HepG2 (cell line): ENCODE data around the gene RPL36AL. TPM values are rescaled to one million over a fixed set of nuclear protein-coding genes. Genes with fewer than 3 reads are reported as not detected.

ENCODE experiments used
- ARNTL ChIP-seq: sonication (generic); formaldehyde crosslinking; IDR thresholded peaks from 2 replicates; pipeline ENCODE4 v1.4.0; 2020; ENCODE audit warnings: mild to moderate bottlenecking, missing genetic modification reagents
- CEBPG ChIP-seq: IDR thresholded peaks from 2 replicates; pipeline ENCODE4 v1.6.1; 2016
- DNMT1 ChIP-seq: sonication (generic); formaldehyde crosslinking; IDR thresholded peaks from 2 replicates; pipeline ENCODE4 v1.5.1; 2020; ENCODE audit warnings: mild to moderate bottlenecking, missing genetic modification reagents
- EEA1 ChIP-seq: sonication (generic); formaldehyde crosslinking; IDR thresholded peaks from 2 replicates; pipeline ENCODE4 v1.5.1; 2020; ENCODE audit warnings: mild to moderate bottlenecking, missing genetic modification reagents, borderline replicate concordance
- ERF ChIP-seq: IDR thresholded peaks from 2 replicates; pipeline ENCODE4 v1.6.1; 2018; ENCODE audit warnings: missing biosample characterization, missing genetic modification reagents
- HOXA3 ChIP-seq: sonication (generic); formaldehyde crosslinking; IDR thresholded peaks from 2 replicates; pipeline ENCODE4 v1.5.0; 2020; ENCODE audit warnings: missing genetic modification reagents
- KLF9 ChIP-seq: IDR thresholded peaks from 2 replicates; pipeline ENCODE4 v1.6.1; 2016; ENCODE audit warnings: low read depth
- MED8 ChIP-seq: sonication (generic); formaldehyde crosslinking; IDR thresholded peaks from 2 replicates; pipeline ENCODE4 v1.8.1; 2023; ENCODE audit warnings: mild to moderate bottlenecking, missing genetic modification reagents; ENCODE audit not compliant: insufficient replicate concordance
- SIN3A ChIP-seq: IDR thresholded peaks from 2 replicates; pipeline ENCODE4 v1.6.1; 2011; ENCODE audit warnings: low read depth, mild to moderate bottlenecking, control low read depth, low read length, borderline replicate concordance
- SKI ChIP-seq: fragments of 450-650 bp; IDR thresholded peaks from one replicate; pipeline ENCODE4 v1.6.1; 2018; ENCODE audit warnings: mild to moderate bottlenecking; ENCODE audit not compliant: partially characterized antibody
- SP5 ChIP-seq: IDR thresholded peaks from 2 replicates; pipeline ENCODE4 v1.6.1; 2016; ENCODE audit warnings: low read depth, borderline replicate concordance
- STAG1 ChIP-seq: sonication (generic); formaldehyde crosslinking; IDR thresholded peaks from 2 replicates; pipeline ENCODE4 v1.4.0; 2020; ENCODE audit warnings: missing genetic modification reagents
- TBX2 ChIP-seq: sonication (generic); formaldehyde crosslinking; IDR thresholded peaks from 2 replicates; pipeline ENCODE4 v1.5.0; 2020; ENCODE audit warnings: missing genetic modification reagents, mild to moderate bottlenecking, borderline replicate concordance
- THAP7 ChIP-seq: sonication (generic); formaldehyde crosslinking; IDR thresholded peaks from 2 replicates; pipeline ENCODE4 v1.8.1; 2023; ENCODE audit warnings: mild to moderate bottlenecking, missing genetic modification reagents
- UBTF ChIP-seq: sonication (generic); formaldehyde crosslinking; IDR thresholded peaks from 2 replicates; pipeline ENCODE4 v1.4.0; 2020; ENCODE audit warnings: mild to moderate bottlenecking, missing genetic modification reagents
- ZNF20 ChIP-seq: sonication (generic); formaldehyde crosslinking; IDR thresholded peaks from 2 replicates; pipeline ENCODE4 v1.4.0; 2020; ENCODE audit warnings: mild to moderate bottlenecking, moderate library complexity, missing genetic modification reagents
- ZNF263 ChIP-seq: sonication (generic); formaldehyde crosslinking; IDR thresholded peaks from 2 replicates; pipeline ENCODE4 v1.4.0; 2020; ENCODE audit warnings: missing genetic modification reagents
- ZNF552 ChIP-seq: sonication (generic); formaldehyde crosslinking; IDR thresholded peaks from 2 replicates; pipeline ENCODE4 v1.9.0; 2022; ENCODE audit warnings: missing genetic modification reagents, mild to moderate bottlenecking, borderline replicate concordance
- ZNF775 ChIP-seq: sonication (generic); formaldehyde crosslinking; IDR thresholded peaks from 2 replicates; pipeline ENCODE4 v1.4.0; 2020; ENCODE audit warnings: missing genetic modification reagents, mild to moderate bottlenecking, moderate library complexity, borderline replicate concordance
- polyA plus RNA-seq, 8 experiments: library from polyadenylated mRNA; depleted of rRNA in 3 of 8; stranded (reverse) in 7 of 8; unstranded in 1 of 8; fragments of >200 nt; fragmentation: Illumina TruSeq in 4 of 8; extraction: Trizol in 4 of 8; gene quantifications; 2 replicates each; pipeline versions ENCODE4 v1.2.1 to v1.2.3, GENCODE V29; 2011 to 2016; ENCODE audit warnings: low read depth in 4 of 8, missing spikeins in 1 of 8, mixed read lengths in 1 of 8; ENCODE audit not compliant: insufficient read depth in 1 of 8
- total RNA-seq, 5 experiments: library from RNA; depleted of rRNA; stranded (reverse); fragments of >200 nt; fragmentation: Illumina TruSeq; extraction: Trizol; gene quantifications; 2 replicates each; pipeline ENCODE4 v1.2.3, GENCODE V29; 2016; ENCODE audit warnings: low read depth in 1 of 5
- TF ChIP-seq, protein P1 (sequence below): sonication (generic); formaldehyde crosslinking; IDR thresholded peaks from 2 replicates; pipeline ENCODE4 v1.4.0; 2020; ENCODE audit warnings: missing genetic modification reagents, mild to moderate bottlenecking, borderline replicate concordance
- TF ChIP-seq, protein P2 (sequence below): sonication (generic); formaldehyde crosslinking; IDR thresholded peaks from 2 replicates; pipeline ENCODE4 v1.4.0; 2020; ENCODE audit warnings: mild to moderate bottlenecking, low read depth, missing genetic modification reagents

RPL36AL gene
- total and polyA plus RNA-seq, 2 of the 13 experiments (the other 11 are each of a cell fraction or from before 2014, with no cell fraction given): 90.0 to 294 TPM

DNA sequence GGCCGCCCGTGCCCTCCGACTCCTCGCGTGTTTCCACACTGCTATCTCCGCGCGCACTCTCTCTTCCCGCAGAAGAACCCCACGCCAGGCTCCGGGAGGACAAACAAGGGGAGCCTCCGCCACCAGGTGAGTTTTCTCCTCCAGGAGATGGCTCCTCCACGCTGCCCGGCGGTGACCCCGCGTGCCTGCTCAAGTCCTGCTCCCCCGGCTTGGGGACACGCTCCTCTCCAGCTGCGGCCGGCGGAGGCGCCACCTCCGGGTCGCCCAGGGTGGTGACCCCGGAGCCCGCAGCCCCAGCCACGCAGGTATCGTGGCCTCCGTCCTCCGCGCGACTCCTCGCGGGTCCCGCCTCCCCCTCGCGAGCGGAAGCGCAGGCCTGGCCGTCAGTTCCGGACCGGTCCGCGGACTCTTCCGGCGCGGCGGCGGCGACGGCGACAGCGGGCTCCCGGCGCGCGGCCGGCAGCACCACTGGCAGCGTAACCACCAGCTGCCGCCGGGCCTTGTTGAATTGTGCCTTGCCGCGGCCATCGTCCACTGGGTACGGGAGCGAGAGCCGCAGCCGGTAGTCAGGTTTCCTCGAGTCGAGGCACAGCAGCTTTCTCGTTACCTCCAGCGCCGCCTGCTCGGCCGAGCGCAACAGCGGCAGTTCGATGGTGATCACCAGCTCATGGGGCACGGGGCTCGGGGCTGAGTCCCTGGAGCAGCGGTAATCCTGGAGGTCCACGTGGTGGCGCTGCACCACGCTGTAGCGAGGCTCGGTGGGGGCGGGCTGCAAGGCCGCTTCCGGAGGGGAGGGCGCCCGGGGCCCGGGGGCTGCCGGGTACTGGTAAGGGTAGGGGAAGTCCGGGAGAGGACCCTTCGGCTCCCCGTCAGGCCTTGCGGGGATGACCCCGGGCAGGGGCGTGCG lies 13.5 kb upstream of the RPL36AL start (continued):
- TF ChIP-seq SP5 (CRISPR knock-in tag): peak; percentile 36; the same call in 1 of the 2 replicates
- peak; percentile 76 for TF ChIP-seq HOXA3 (CRISPR knock-in tag)
- TF ChIP-seq ZNF552 (CRISPR knock-in tag): no peak; the same call in 1 of the 2 replicates
- no peak for TF ChIP-seq ZNF775
- TF ChIP-seq STAG1: peak; percentile 96
- TF ChIP-seq, protein P1, sequence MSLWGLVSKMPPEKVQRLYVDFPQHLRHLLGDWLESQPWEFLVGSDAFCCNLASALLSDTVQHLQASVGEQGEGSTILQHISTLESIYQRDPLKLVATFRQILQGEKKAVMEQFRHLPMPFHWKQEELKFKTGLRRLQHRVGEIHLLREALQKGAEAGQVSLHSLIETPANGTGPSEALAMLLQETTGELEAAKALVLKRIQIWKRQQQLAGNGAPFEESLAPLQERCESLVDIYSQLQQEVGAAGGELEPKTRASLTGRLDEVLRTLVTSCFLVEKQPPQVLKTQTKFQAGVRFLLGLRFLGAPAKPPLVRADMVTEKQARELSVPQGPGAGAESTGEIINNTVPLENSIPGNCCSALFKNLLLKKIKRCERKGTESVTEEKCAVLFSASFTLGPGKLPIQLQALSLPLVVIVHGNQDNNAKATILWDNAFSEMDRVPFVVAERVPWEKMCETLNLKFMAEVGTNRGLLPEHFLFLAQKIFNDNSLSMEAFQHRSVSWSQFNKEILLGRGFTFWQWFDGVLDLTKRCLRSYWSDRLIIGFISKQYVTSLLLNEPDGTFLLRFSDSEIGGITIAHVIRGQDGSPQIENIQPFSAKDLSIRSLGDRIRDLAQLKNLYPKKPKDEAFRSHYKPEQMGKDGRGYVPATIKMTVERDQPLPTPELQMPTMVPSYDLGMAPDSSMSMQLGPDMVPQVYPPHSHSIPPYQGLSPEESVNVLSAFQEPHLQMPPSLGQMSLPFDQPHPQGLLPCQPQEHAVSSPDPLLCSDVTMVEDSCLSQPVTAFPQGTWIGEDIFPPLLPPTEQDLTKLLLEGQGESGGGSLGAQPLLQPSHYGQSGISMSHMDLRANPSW (CRISPR knock-in tag): peak; percentile 43; the same call in 1 of the 2 replicates
- TF ChIP-seq CEBPG (CRISPR knock-in tag): peak; percentile 48; the same call in 1 of the 2 replicates
- 0 out of 2 replicates have a peak, but pooled peaks have one; percentile 81 for TF ChIP-seq EEA1 (CRISPR knock-in tag)
- peak; percentile 38; the same call in 1 of the 2 replicates for TF ChIP-seq KLF9
- peak; percentile 6; the same call in 1 of the 2 replicates for TF ChIP-seq TBX2 (CRISPR knock-in tag)
- peak; percentile 83; the same call in 1 of the 2 replicates for TF ChIP-seq ZNF20 (CRISPR knock-in tag)
- TF ChIP-seq MED8 (CRISPR knock-in tag): peak; percentile 84
- peak; percentile 96 for TF ChIP-seq UBTF (CRISPR knock-in tag)
- peak; percentile 82; the same call in 1 of the 2 replicates for TF ChIP-seq DNMT1 (CRISPR knock-in tag)
- no peak for TF ChIP-seq ARNTL (CRISPR knock-in tag)
- TF ChIP-seq ERF (CRISPR knock-in tag): peak; percentile 85
- no peak for TF ChIP-seq SKI
- TF ChIP-seq THAP7 (CRISPR knock-in tag): no peak; the same call in 1 of the 2 replicates
- TF ChIP-seq ZNF263: peak; percentile 87
- TF ChIP-seq SIN3A: peak; percentile 39; the same call in 1 of the 2 replicates
- TF ChIP-seq, protein P2, sequence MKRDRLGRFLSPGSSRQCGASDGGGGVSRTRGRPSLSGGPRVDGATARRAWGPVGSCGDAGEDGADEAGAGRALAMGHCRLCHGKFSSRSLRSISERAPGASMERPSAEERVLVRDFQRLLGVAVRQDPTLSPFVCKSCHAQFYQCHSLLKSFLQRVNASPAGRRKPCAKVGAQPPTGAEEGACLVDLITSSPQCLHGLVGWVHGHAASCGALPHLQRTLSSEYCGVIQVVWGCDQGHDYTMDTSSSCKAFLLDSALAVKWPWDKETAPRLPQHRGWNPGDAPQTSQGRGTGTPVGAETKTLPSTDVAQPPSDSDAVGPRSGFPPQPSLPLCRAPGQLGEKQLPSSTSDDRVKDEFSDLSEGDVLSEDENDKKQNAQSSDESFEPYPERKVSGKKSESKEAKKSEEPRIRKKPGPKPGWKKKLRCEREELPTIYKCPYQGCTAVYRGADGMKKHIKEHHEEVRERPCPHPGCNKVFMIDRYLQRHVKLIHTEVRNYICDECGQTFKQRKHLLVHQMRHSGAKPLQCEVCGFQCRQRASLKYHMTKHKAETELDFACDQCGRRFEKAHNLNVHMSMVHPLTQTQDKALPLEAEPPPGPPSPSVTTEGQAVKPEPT (CRISPR knock-in tag): peak; percentile 45
